Measurements from ENCODE around the gene NDUFS7.

The NDUFS7 gene

GRCh38 chr19:1400281-1401137 is 16.8 kb downstream of the NDUFS7 start:
- TF ChIP-seq CTCF (IDR thresholded peaks at IDR 0.05; ENCODE audit: borderline replicate concordance, control extremely low read depth, extremely low read depth, insufficient read depth, missing control alignments) = no peak
- in situ Hi-C loops (cut with MboI; ENCODE audit: low sequenced_read_pairs, unreplicated experiment) = no loop called here
- DNase-seq (ENCODE audit: low spot score) = peak; percentile 67

GRCh38 chr19:1401138-1401888 is 17.6 kb downstream of the NDUFS7 start, which contains the start of gene GAMT:
GAMT (minus strand) TSS chr19:1401542; CDS start chr19:1401476, 66 bp downstream.
- DNase-seq (ENCODE audit: low spot score) = peak; percentile 91
- peak; percentile 69 for TF ChIP-seq CTCF (IDR thresholded peaks at IDR 0.05; ENCODE audit: borderline replicate concordance, control extremely low read depth, extremely low read depth, insufficient read depth, missing control alignments)
- in situ Hi-C loops (cut with MboI; ENCODE audit: low sequenced_read_pairs, unreplicated experiment) = no loop called here

DNA sequence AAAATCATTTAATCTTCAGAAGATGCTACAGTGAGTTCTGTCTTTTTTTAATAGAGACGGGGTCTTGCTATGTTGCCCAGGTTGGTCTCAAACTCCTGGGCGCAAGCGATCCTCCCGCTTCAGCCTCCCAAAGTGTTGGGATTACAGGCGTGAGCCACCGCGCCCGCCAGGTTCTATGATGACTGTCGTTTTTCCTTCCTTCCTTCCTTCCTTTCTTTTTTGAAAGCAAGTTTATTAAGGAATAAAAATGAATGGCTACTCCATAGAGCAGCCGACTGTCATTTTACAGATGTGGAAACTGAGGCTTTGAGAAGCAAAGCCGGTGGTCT is 18.1 kb downstream of the NDUFS7 start:
- DNase-seq (ENCODE audit: low spot score) = no peak
- in situ Hi-C loops (cut with MboI; ENCODE audit: low sequenced_read_pairs, unreplicated experiment) = no loop called here
- TF ChIP-seq CTCF (IDR thresholded peaks at IDR 0.05; ENCODE audit: borderline replicate concordance, control extremely low read depth, extremely low read depth, insufficient read depth, missing control alignments) = no peak

DNA sequence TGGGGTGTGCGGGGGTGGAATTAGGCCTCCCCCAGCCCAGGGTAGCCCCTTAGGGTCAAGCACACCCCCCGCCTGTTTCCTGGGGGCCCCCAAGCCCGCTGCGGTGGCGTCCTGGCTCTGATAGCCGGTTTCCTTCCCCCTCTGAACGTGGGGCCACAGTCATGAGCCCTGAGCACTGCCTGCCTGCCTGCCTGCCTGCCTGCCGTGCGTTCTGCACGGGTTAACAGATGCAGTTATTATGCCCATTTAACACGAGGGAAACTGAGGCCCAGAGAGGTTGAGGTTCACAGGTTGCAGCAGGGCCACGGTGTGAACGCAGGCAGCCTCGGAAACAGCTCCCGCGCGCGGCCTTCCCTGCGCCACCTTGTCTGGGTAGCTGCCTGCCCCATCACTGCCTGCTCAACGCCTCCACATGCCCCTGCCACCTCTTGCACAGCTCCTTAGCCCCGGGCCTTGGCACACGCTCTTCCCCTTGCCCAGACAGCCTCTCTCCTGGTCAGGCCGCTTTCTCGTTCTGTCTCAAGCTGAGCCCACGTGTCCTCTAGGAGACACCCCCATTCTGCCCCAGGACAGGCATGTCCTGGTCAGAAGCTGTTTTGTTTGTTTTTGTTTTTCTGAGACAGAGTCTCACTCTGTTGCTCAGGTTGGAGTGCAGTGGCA is 18.8 kb downstream of the NDUFS7 start:
- in situ Hi-C loops (cut with MboI; ENCODE audit: low sequenced_read_pairs, unreplicated experiment) = no loop called here
- no peak for TF ChIP-seq CTCF (IDR thresholded peaks at IDR 0.05; ENCODE audit: borderline replicate concordance, control extremely low read depth, extremely low read depth, insufficient read depth, missing control alignments)
- DNase-seq (ENCODE audit: low spot score) = no peak

- in situ Hi-C loops (cut with MboI; ENCODE audit: low sequenced_read_pairs, unreplicated experiment) = no loop called here
- peak; percentile 36 for TF ChIP-seq CTCF (IDR thresholded peaks at IDR 0.05; ENCODE audit: borderline replicate concordance, control extremely low read depth, extremely low read depth, insufficient read depth, missing control alignments)
- DNase-seq (ENCODE audit: low spot score) = peak; percentile 98
Observed at GRCh38 chr19:1406774-1407527, 23.2 kb downstream of the NDUFS7 start.
